K562 (cell line): Measurements from ENCODE around the gene PSAP. TPM values are rescaled to one million over a fixed set of nuclear protein-coding genes. Genes with fewer than 3 reads are reported as not detected.
A peak's percentile ranks its signal among the peaks of the same experiment; 100 is the strongest.

ENCODE experiments used
- ATAC-seq: fragments of 200-7000 bp; cut with Tn5 transposase; 3 replicates; pipeline ENCODE4 v1.9.1; 2020; ENCODE audit warnings: moderate library complexity
- BruUV-seq: library from RNA; stranded (reverse); fragments of 400-500 nt; replicated peaks from 2 replicates; lab custom pipeline; 2021; lab: Mats Ljungman, UMichigan
- CTCF ChIA-PET: fragments of 300-600 bp; formaldehyde crosslinking; extraction: SDS; loops from one replicate; lab custom pipeline; 2021; ENCODE audit warnings: low intra/inter-chr PET ratio; lab: Yijun Ruan, JAX
- POLR2A ChIA-PET: fragments of 300-600, 350-650 bp; sonication (Branson Sonifier 250); formaldehyde crosslinking; extraction: SDS; loops from one replicate; lab custom pipeline; 2021; ENCODE audit warnings: antibody characterized with exemption, inconsistent platforms; lab: Yijun Ruan, JAX
- DNase-seq, 4 experiments: peaks; one replicate each; pipeline versions ENCODE4 v3.0.0 to v3.0.0-alpha.2; 2011 to 2018; ENCODE audit warnings: low spot score in 3 of 4, mixed read lengths in 3 of 4; ENCODE audit errors: extremely low read depth in 1 of 4
- FAIRE-seq: peaks from 2 replicates; lab custom pipeline; 2011; peaks lifted over from hg19 to GRCh38; lab: Jason Lieb, UNC
- H2AFZ ChIP-seq: 2 replicates; pipeline ENCODE4 v1.6.0; 2011; ENCODE audit warnings: low read depth, low read length, control low read depth, inconsistent platforms
- H3K27ac ChIP-seq: fragments of 200-600 bp; 3 replicates; pipeline ENCODE4 v1.8.0; 2011; ENCODE audit warnings: low read depth, mild to moderate bottlenecking, control low read depth, inconsistent platforms, low read length, moderate library complexity, mixed read lengths; ENCODE audit errors: extremely low read depth
- H3K27me3 ChIP-seq, 2 experiments: fragments of 300-600 bp in 1 of 2; 2 replicates in 1 of 2; 3 replicates in 1 of 2; pipeline versions ENCODE4 v1.6.0 to v1.8.0; 2011; ENCODE audit warnings: inconsistent platforms in 2 of 2, low read length in 2 of 2, mild to moderate bottlenecking in 1 of 2, mixed read lengths in 1 of 2, moderate library complexity in 1 of 2; ENCODE audit not compliant: control insufficient read depth in 2 of 2, insufficient read depth in 2 of 2
- H3K36me3 ChIP-seq: fragments of 300-600 bp; 3 replicates; pipeline ENCODE4 v1.8.0; 2011; ENCODE audit warnings: mild to moderate bottlenecking, low read length, inconsistent platforms; ENCODE audit not compliant: control insufficient read depth, insufficient read depth
- H3K4me1 ChIP-seq, 2 experiments: fragments of 200-600 bp in 1 of 2; replicated peaks in 1 of 2; 2 replicates in 1 of 2; 3 replicates in 1 of 2; pipeline versions ENCODE4 v1.5.1 to v1.8.0; 2011; ENCODE audit warnings: inconsistent platforms in 2 of 2, low read length in 2 of 2, mild to moderate bottlenecking in 1 of 2, mixed read lengths in 1 of 2, moderate library complexity in 1 of 2; ENCODE audit not compliant: control insufficient read depth in 2 of 2, insufficient read depth in 2 of 2
- H3K4me2 ChIP-seq: 2 replicates; pipeline ENCODE4 v1.6.1; 2011; ENCODE audit warnings: low read length, control low read depth, inconsistent platforms, mixed read lengths; ENCODE audit not compliant: insufficient read depth
- H3K4me3 ChIP-seq: fragments of 200-600 bp; sonication (generic), shearing (Covaris generic); 2 replicates; pipeline ENCODE4 v1.5.1; 2016; ENCODE audit warnings: control low read depth, inconsistent platforms
- H3K79me2 ChIP-seq: fragments of 200-600 bp; 3 replicates; pipeline ENCODE4 v1.8.0; 2011; ENCODE audit warnings: low read length, inconsistent platforms; ENCODE audit not compliant: control insufficient read depth, insufficient read depth
- H3K9ac ChIP-seq, 2 experiments: 2 replicates each; pipeline versions ENCODE4 v1.6.0 to v1.6.1; 2011; ENCODE audit warnings: low read depth in 2 of 2, low read length in 2 of 2, control low read depth in 1 of 2, inconsistent platforms in 1 of 2, mild to moderate bottlenecking in 1 of 2, mixed read lengths in 1 of 2; ENCODE audit not compliant: insufficient read depth in 1 of 2
- H3K9me1 ChIP-seq: one replicate; pipeline ENCODE4 v1.6.0; 2011; ENCODE audit warnings: inconsistent platforms, mild to moderate bottlenecking, low read length, moderate library complexity; ENCODE audit not compliant: control insufficient read depth, insufficient read depth
- H3K9me3 ChIP-seq: replicated peaks from 2 replicates; pipeline ENCODE4 v1.5.1; 2011; ENCODE audit warnings: low read depth, low read length, inconsistent platforms; ENCODE audit not compliant: control insufficient read depth, insufficient read depth
- H4K20me1 ChIP-seq: replicated peaks from 2 replicates; pipeline ENCODE4 v1.6.1; 2011; ENCODE audit warnings: low read length, inconsistent platforms, mixed read lengths; ENCODE audit not compliant: control insufficient read depth, insufficient read depth
- CXXC5 ChIP-seq: fragments of 250-450 bp; sonication (Bioruptor Pico); IDR thresholded peaks from 2 replicates; pipeline ENCODE4 v1.8.0; 2022; ENCODE audit warnings: inconsistent platforms, mild to moderate bottlenecking, moderate library complexity
- WGBS: fragments of 100-300 bp; shearing (Covaris generic); methylation state at CpG from one replicate; pipeline ENCODE4 v1.1.6; 2016; ENCODE audit warnings: low coverage, mixed read lengths; ENCODE audit not compliant: insufficient coverage; ENCODE audit errors: missing lambda C conversion rate; 5-methylcytosine and 5-hydroxymethylcytosine counted together
- in situ Hi-C: fragments of 300-500 bp; cut with MboI; formaldehyde crosslinking; loops from 4 replicates; pipeline ENCODE4 v1.15.0; 2018; ENCODE audit warnings: inconsistent platforms, mixed read lengths
- intact Hi-C: fragments of 100-400 bp; cut with micrococcal nuclease; formaldehyde crosslinking; loops from 2 replicates; pipeline ENCODE4 v1.14.2; 2022
- polyA plus RNA-seq, 8 experiments: library from polyadenylated mRNA; depleted of rRNA in 4 of 8; stranded (reverse) in 5 of 8; unstranded in 3 of 8; fragments of >200 nt; fragmentation: Nextera tagmentation in 2 of 8; fragmentation: Illumina TruSeq in 1 of 8; extraction: Ambion mirVana in 2 of 8; extraction: Trizol in 1 of 8; gene quantifications; 2 replicates each; pipeline versions ENCODE4 v1.2.1 to v1.2.3, GENCODE V29; 2011 to 2014; ENCODE audit warnings: inconsistent platforms in 1 of 8, missing spikeins in 1 of 8
- total RNA-seq, 7 experiments: library from RNA; depleted of rRNA in 6 of 7; stranded (reverse); fragments of >200 nt in 6 of 7; fragmentation: Illumina TruSeq in 2 of 7; extraction: Trizol in 2 of 7; gene quantifications; 2 replicates each; pipeline versions ENCODE4 v1.2.1 to v1.2.3, GENCODE V29; 2011 to 2021; ENCODE audit warnings: low replicate concordance in 1 of 7
- TF ChIP-seq, protein P1 (sequence below), 2 experiments: fragments of 450-650 bp; formaldehyde crosslinking in 1 of 2; IDR thresholded peaks; 2 replicates each; pipeline versions ENCODE4 v1.4.0 to v1.6.1; 2014 to 2020; ENCODE audit warnings: mild to moderate bottlenecking in 2 of 2, borderline replicate concordance in 1 of 2, low read depth in 1 of 2

PSAP gene
- total and polyA plus RNA-seq, 9 of the 15 experiments (the other 6 are each of a cell fraction or from before 2014, with no cell fraction given): 245 to 700 (median 429) TPM

DNA sequence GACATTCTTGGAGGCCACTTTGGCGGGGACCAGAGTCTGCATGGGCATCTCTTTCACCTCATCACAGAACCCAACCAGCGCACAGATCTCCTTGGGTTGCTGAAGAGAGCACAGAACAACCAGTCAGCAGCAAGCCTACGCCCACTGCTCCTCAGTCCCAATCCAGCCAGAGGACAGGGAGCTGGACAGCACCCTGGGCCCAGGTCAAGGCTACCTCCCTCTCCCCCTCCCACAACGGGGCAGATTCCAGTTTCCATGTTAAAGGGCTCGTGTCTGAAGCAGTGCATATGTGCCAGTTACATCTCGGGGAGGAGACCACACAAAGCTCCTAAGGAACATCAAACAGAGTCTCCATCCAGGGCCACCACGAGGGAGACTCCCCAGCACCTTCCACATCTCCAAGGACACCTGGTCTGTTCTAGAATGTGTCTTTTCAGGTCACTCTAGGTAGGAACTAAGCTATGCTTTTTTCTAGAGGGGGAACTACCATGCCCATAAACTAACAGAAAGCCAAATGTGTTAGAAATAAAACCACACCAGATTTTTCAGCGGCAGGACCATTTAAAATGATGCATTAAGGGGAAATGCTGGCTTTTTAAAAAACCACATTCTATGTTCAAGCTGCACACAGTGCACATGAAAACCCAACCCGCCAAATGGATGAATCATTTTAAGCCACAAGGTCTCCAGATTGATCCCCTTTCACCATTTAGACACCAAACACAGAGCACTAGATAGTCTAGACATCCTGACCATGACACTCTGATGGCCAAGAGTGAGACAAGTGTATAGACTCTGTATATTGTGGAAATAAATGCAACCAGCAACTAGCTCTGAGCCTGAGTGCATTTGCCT lies 28.9 kb downstream of the PSAP start:
- Histone ChIP-seq H3K27me3 (no peaks in the 10 kb centered on the region), H2AFZ (no peak overlapping the region), H3K9me3 (no peaks in the 10 kb centered on the region), H3K4me2 (no peak overlapping the region), H3K79me2 (no peaks in the 10 kb centered on the region), H4K20me1 (peaks cover 8% of the 10 kb centered on the region; the same call in 1 of the 2 replicates), H3K9ac (no peak overlapping the region), H3K4me3 (no peak overlapping the region), H3K9me1 (no peaks in the 10 kb centered on the region), H3K36me3 (peaks cover 97% of the 10 kb centered on the region), H3K4me1 (peaks cover 0 to 5% of the 10 kb centered on the region in 2 experiments; a peak in 1 of 5 replicates), H3K27ac (no peak overlapping the region)
- ATAC-seq (no peak; the same call in 2 of the 3 replicates), DNase-seq (no peak), FAIRE-seq (no peak)
- TF ChIP-seq CXXC5: no peak
- TF ChIP-seq, protein P1, sequence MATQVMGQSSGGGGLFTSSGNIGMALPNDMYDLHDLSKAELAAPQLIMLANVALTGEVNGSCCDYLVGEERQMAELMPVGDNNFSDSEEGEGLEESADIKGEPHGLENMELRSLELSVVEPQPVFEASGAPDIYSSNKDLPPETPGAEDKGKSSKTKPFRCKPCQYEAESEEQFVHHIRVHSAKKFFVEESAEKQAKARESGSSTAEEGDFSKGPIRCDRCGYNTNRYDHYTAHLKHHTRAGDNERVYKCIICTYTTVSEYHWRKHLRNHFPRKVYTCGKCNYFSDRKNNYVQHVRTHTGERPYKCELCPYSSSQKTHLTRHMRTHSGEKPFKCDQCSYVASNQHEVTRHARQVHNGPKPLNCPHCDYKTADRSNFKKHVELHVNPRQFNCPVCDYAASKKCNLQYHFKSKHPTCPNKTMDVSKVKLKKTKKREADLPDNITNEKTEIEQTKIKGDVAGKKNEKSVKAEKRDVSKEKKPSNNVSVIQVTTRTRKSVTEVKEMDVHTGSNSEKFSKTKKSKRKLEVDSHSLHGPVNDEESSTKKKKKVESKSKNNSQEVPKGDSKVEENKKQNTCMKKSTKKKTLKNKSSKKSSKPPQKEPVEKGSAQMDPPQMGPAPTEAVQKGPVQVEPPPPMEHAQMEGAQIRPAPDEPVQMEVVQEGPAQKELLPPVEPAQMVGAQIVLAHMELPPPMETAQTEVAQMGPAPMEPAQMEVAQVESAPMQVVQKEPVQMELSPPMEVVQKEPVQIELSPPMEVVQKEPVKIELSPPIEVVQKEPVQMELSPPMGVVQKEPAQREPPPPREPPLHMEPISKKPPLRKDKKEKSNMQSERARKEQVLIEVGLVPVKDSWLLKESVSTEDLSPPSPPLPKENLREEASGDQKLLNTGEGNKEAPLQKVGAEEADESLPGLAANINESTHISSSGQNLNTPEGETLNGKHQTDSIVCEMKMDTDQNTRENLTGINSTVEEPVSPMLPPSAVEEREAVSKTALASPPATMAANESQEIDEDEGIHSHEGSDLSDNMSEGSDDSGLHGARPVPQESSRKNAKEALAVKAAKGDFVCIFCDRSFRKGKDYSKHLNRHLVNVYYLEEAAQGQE (IDR thresholded peaks at IDR 0.05; ENCODE audit: borderline replicate concordance): 0 out of 2 replicates have a peak, but pooled peaks have one; percentile 10
- TF ChIP-seq, protein P1 (CRISPR knock-in tag; IDR thresholded peaks at IDR 0.05; ENCODE audit: low read depth): no peak
- 80% methylated on average over 9 of the region's 9 CpGs for WGBS
- ChIA-PET POLR2A (interaction anchor here (0.6 to 1.8 kb wide), 6 partner anchors 8 to 125 kb away, joined by 3 to 15 read pairs (median 4); no protein-coding TSS in a partner anchor), CTCF (interaction anchor here (0.9 kb wide), 1 partner anchor 74 kb away, joined by 4 read pairs; no protein-coding TSS in a partner anchor)
- no TSS peak for BruUV-seq
- in situ Hi-C loops (no loop called here), intact Hi-C loops (no loop called here)
